ENCODE measurements around the gene UBE2M.

DNA sequence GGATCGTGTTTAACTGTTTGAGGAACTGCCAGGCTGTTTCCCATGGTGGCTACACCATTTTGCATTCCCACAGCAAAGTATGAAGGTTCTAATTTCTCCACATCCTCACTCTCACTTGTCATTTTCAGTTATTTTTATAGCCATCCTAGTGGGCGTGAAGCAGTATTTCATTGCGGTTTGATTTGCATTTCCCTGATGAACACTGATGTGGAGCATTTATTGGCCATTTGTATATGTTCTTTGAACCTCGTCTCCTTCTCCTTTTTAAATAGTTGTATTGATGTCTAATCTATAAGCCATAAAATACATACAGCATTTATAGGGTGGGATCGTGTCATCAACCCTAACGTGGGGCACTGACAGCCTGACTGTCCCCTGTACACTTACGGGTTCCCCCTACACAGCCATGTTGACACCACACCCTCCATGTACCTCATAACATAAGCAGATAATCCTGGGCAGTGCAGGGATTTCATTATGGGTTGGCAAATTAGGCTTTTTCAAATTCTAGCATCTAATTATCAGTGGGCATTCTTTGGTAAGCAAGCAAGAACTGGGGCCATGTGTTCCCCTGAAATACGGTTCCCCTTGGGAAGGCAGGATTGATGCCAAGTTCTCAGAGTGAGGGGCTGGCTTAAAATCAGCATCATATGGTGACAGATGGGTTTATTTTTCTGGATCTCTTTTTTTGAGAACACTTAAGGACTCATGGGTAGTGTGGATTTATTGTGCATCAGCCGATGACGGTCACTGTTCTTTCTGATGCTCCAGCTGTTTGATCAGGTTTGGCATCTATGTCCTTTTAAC lies 27.2 kb downstream of the UBE2M start:
- no peak for TF ChIP-seq POLR2AphosphoS5 (IDR thresholded peaks at IDR 0.05; ENCODE audit: insufficient read depth in 1 of 2, low read depth in 1 of 2)
- TF ChIP-seq CTCF (IDR thresholded peaks at IDR 0.05) = no peak
- no peak for TF ChIP-seq POLR2A (IDR thresholded peaks at IDR 0.05)
